GM10266 (cell line): Measurements from ENCODE around the gene MLLT10.
"Not testable (repeated sequence)": the region's sequence is repeated elsewhere in the genome, so short reads cannot be mapped to it uniquely, and the experiment has no call there.

Experiments
- DNase-seq: peaks from one replicate; pipeline ENCODE4 v3.0.0; 2012; ENCODE audit errors: extremely low spot score
- CTCF ChIP-seq: IDR thresholded peaks from 2 replicates; pipeline ENCODE4 v1.5.1; 2012; ENCODE audit warnings: mild to moderate bottlenecking, low read depth; ENCODE audit not compliant: control insufficient read depth, insufficient read depth; ENCODE audit errors: missing control alignments

Gene MLLT10

GRCh38 chr10:21547246-21547645 lies 13.2 kb downstream of the MLLT10 start:
- DNase-seq = no peak
- TF ChIP-seq CTCF = no peak

- no peak for DNase-seq
- no peak for TF ChIP-seq CTCF
Measured at GRCh38 chr10:21552638-21553037, 18.6 kb downstream of the MLLT10 start.

- no peak for TF ChIP-seq CTCF
- no peak for DNase-seq
Measured at GRCh38 chr10:21556527-21556926, 22.5 kb downstream of the MLLT10 start.

- not testable (repeated sequence) for DNase-seq
Measured at GRCh38 chr10:21558984-21559383, 25.0 kb downstream of the MLLT10 start.

GRCh38 chr10:21570761-21571521 lies 36.9 kb downstream of the MLLT10 start:
- TF ChIP-seq CTCF = no peak
- no peak for DNase-seq

GRCh38 chr10:21572578-21572977 lies 38.5 kb downstream of the MLLT10 start:
- no peak for TF ChIP-seq CTCF
- DNase-seq = no peak

- DNase-seq = not testable (repeated sequence)
Measured at GRCh38 chr10:21574514-21574913, 40.5 kb downstream of the MLLT10 start.

GRCh38 chr10:21579291-21579690 lies 45.3 kb downstream of the MLLT10 start:
- no peak for DNase-seq
- TF ChIP-seq CTCF = no peak

- DNase-seq = not testable (repeated sequence)
Measured at GRCh38 chr10:21581421-21581834, 47.4 kb downstream of the MLLT10 start.
